DND-41 (cell line): Measurements from ENCODE around the gene NPR3.

Source experiments
- EZH2 ChIP-seq: IDR thresholded peaks from 3 replicates; pipeline ENCODE4 v1.6.1; 2012; ENCODE audit warnings: borderline replicate concordance, low read depth, mild to moderate bottlenecking, moderate library complexity, low read length, inconsistent platforms; ENCODE audit not compliant: severe bottlenecking
- TF ChIP-seq, protein P1 (sequence below): IDR thresholded peaks from 2 replicates; pipeline ENCODE4 v1.5.1; 2012; ENCODE audit warnings: borderline replicate concordance, low read length, moderate library complexity, mild to moderate bottlenecking; ENCODE audit not compliant: poor library complexity, severe bottlenecking; ENCODE audit errors: extremely low read depth

DNA sequence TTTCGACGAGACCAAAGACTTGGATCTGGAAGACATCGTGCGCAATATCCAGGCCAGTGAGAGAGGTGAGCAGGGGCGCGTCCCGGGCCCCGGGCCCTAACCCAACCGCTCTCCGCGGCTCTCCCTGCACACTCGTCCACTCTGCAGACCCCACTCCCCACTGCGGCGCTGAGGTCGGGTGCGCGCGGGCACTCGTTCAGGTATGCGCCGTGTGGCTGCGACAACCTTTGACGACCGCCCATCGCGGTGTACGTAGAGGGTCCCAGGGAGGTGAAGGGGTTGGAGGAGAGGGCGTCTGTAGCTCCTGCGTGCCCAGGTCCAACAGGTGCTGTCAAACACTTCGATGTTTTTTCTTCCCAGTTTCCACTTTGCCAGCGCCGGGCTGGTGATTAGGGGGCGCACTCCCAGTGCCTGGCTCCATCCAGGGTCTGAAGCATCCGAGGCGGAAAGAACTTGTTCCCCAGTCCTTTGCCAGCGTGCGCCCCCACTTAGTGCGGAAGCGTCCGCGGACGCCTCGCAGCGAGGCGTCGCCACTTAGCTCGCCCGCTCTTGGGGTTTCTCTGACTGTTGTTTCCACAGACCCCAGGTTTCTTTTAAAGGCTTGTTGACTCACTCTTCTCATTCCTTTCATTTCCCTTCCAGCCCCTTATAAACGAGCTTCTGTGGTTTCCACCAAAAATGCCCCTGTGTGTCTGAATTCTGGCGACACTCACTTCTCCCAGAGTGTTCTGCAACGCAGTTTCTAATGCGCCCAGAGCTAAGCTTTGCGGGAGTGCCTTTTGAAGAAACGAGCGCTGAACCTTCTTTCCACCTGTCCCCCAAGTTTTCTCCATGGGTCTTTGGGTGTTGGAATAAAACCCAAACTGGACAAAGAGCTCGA is 1.6 kb downstream of the NPR3 start:
- no peak for TF ChIP-seq EZH2
- TF ChIP-seq, protein P1, sequence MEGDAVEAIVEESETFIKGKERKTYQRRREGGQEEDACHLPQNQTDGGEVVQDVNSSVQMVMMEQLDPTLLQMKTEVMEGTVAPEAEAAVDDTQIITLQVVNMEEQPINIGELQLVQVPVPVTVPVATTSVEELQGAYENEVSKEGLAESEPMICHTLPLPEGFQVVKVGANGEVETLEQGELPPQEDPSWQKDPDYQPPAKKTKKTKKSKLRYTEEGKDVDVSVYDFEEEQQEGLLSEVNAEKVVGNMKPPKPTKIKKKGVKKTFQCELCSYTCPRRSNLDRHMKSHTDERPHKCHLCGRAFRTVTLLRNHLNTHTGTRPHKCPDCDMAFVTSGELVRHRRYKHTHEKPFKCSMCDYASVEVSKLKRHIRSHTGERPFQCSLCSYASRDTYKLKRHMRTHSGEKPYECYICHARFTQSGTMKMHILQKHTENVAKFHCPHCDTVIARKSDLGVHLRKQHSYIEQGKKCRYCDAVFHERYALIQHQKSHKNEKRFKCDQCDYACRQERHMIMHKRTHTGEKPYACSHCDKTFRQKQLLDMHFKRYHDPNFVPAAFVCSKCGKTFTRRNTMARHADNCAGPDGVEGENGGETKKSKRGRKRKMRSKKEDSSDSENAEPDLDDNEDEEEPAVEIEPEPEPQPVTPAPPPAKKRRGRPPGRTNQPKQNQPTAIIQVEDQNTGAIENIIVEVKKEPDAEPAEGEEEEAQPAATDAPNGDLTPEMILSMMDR, result no peak
